H1 (cell line): ENCODE data around the gene PLB1. TPM values are rescaled to one million over a fixed set of nuclear protein-coding genes. Genes with fewer than 3 reads are reported as not detected.

Source experiments
- CTCF ChIA-PET: fragments of 300-600 bp; sonication (Branson Sonifier 250); formaldehyde crosslinking; loops from one replicate; lab custom pipeline; 2021; ENCODE audit not compliant: partially characterized antibody; lab: Charles Lee
- POLR2A ChIA-PET: fragments of 300-600 bp; sonication (Branson Sonifier 250); formaldehyde crosslinking; loops from one replicate; lab custom pipeline; 2021; ENCODE audit warnings: inconsistent platforms; ENCODE audit not compliant: partially characterized antibody; lab: Charles Lee
- DNase-seq, 2 experiments: peaks; one replicate each; pipeline versions ENCODE4 v3.0.0 to v3.0.0-alpha.2; 2010 to 2022; ENCODE audit warnings: low spot score in 2 of 2, low read depth in 1 of 2, mixed read lengths in 1 of 2
- FAIRE-seq: peaks from 2 replicates; lab custom pipeline; 2011; peaks lifted over from hg19 to GRCh38; lab: Jason Lieb, UNC
- H2AFZ ChIP-seq: 2 replicates; pipeline ENCODE4 v1.8.1; 2012; ENCODE audit warnings: low read length, inconsistent platforms
- H2AK5ac ChIP-seq: 2 replicates; pipeline ENCODE4 v1.6.1; 2013; ENCODE audit warnings: low read depth, low read length
- H2BK120ac ChIP-seq: replicated peaks from 2 replicates; pipeline ENCODE3; 2013; ENCODE audit warnings: low read depth, low read length, inconsistent platforms
- H2BK12ac ChIP-seq: 2 replicates; pipeline ENCODE4 v1.6.1; 2013; ENCODE audit warnings: low read depth, low read length
- H2BK15ac ChIP-seq: 2 replicates; pipeline ENCODE4 v1.6.1; 2013; ENCODE audit warnings: low read length
- H2BK20ac ChIP-seq: 2 replicates; pipeline ENCODE4 v1.6.1; 2013; ENCODE audit warnings: low read length
- H2BK5ac ChIP-seq: 2 replicates; pipeline ENCODE4 v1.6.1; 2013; ENCODE audit warnings: low read depth, low read length
- H3K14ac ChIP-seq: 2 replicates; pipeline ENCODE4 v1.6.1; 2013; ENCODE audit warnings: inconsistent platforms; ENCODE audit not compliant: insufficient read length
- H3K18ac ChIP-seq: 2 replicates; pipeline ENCODE4 v1.6.1; 2013; ENCODE audit warnings: low read length; ENCODE audit errors: extremely low read depth
- H3K23ac ChIP-seq: 2 replicates; pipeline ENCODE4 v1.6.1; 2013; ENCODE audit warnings: inconsistent platforms; ENCODE audit not compliant: insufficient read length
- H3K23me2 ChIP-seq: 2 replicates; pipeline ENCODE4 v1.6.1; 2013; ENCODE audit warnings: low read depth, low read length
- H3K27ac ChIP-seq: 2 replicates; pipeline ENCODE4 v1.6.1; 2011; ENCODE audit warnings: low read depth, low read length, inconsistent platforms
- H3K27me3 ChIP-seq, 4 experiments: replicated peaks in 1 of 4; 1 replicate in 1 of 4; 2 replicates in 3 of 4; pipeline versions ENCODE4 v1.6.1 to v1.8.1; 2011 to 2013; ENCODE audit warnings: low read length in 3 of 4, mild to moderate bottlenecking in 3 of 4, inconsistent platforms in 2 of 4, mixed read lengths in 2 of 4, moderate library complexity in 1 of 4; ENCODE audit not compliant: control insufficient read depth in 3 of 4, insufficient read depth in 3 of 4; ENCODE audit errors: extremely low read depth in 1 of 4
- H3K36me3 ChIP-seq, 4 experiments: 2 replicates each; pipeline versions ENCODE4 v1.6.1 to v1.8.1; 2011 to 2013; ENCODE audit warnings: mild to moderate bottlenecking in 4 of 4, low read length in 3 of 4, moderate library complexity in 2 of 4, control low read depth in 1 of 4, inconsistent platforms in 1 of 4; ENCODE audit not compliant: insufficient read depth in 4 of 4, control insufficient read depth in 2 of 4
- H3K4ac ChIP-seq: replicated peaks from 2 replicates; pipeline ENCODE3; 2013; ENCODE audit warnings: low read length, low read depth, mixed read lengths, inconsistent platforms; ENCODE audit not compliant: insufficient read length
- H3K4me1 ChIP-seq, 4 experiments: replicated peaks in 1 of 4; 1 replicate in 1 of 4; 2 replicates in 3 of 4; pipeline versions ENCODE4 v1.6.1 to v1.8.1; 2011 to 2013; ENCODE audit warnings: low read length in 3 of 4, inconsistent platforms in 2 of 4, mixed read lengths in 1 of 4; ENCODE audit not compliant: insufficient read depth in 4 of 4, control insufficient read depth in 3 of 4
- H3K4me2 ChIP-seq, 2 experiments: 2 replicates each; pipeline versions ENCODE4 v1.6.1 to v1.8.1; 2011 to 2013; ENCODE audit warnings: low read depth in 2 of 2, low read length in 2 of 2, control low read depth in 1 of 2, inconsistent platforms in 1 of 2, mild to moderate bottlenecking in 1 of 2; ENCODE audit not compliant: insufficient read depth in 1 of 2
- H3K4me3 ChIP-seq, 4 experiments: fragments of 200-600, 300-600 bp in 1 of 4; sonication (generic), shearing (Covaris generic), sonication (Bioruptor Twin) in 1 of 4; 2 replicates each; pipeline versions ENCODE4 v1.5.1 to v1.8.1; 2011 to 2016; ENCODE audit warnings: low read length in 4 of 4, low read depth in 3 of 4, control low read depth in 2 of 4, inconsistent platforms in 2 of 4, mild to moderate bottlenecking in 2 of 4, mixed read lengths in 1 of 4, moderate library complexity in 1 of 4; ENCODE audit not compliant: insufficient read depth in 2 of 4; ENCODE audit errors: extremely low read depth in 1 of 4
- H3K56ac ChIP-seq: replicated peaks from 2 replicates; pipeline ENCODE3; 2013; ENCODE audit warnings: low read depth, mild to moderate bottlenecking, mixed read lengths, low read length, inconsistent platforms; ENCODE audit not compliant: insufficient read length
- H3K79me1 ChIP-seq: 2 replicates; pipeline ENCODE4 v1.6.1; 2013; ENCODE audit warnings: low read depth, low read length, control low read depth
- H3K79me2 ChIP-seq, 2 experiments: 2 replicates each; pipeline versions ENCODE4 v1.6.1 to v1.8.1; 2012 to 2013; ENCODE audit warnings: low read length in 2 of 2, mild to moderate bottlenecking in 2 of 2, inconsistent platforms in 1 of 2; ENCODE audit not compliant: insufficient read depth in 2 of 2, control insufficient read depth in 1 of 2
- H3K9ac ChIP-seq, 4 experiments: replicated peaks in 1 of 4; 1 replicate in 1 of 4; 2 replicates in 3 of 4; pipeline versions ENCODE4 v1.6.1 to v1.8.1; 2011 to 2013; ENCODE audit warnings: low read depth in 3 of 4, low read length in 3 of 4, control low read depth in 2 of 4, mild to moderate bottlenecking in 2 of 4, moderate library complexity in 2 of 4, inconsistent platforms in 1 of 4; ENCODE audit errors: extremely low read depth in 1 of 4
- H3K9me3 ChIP-seq, 2 experiments: 2 replicates each; pipeline versions ENCODE4 v1.6.1 to v1.8.1; 2012 to 2013; ENCODE audit warnings: mild to moderate bottlenecking in 2 of 2, moderate library complexity in 2 of 2, control low read depth in 1 of 2, inconsistent platforms in 1 of 2, low read depth in 1 of 2, low read length in 1 of 2, mixed read lengths in 1 of 2; ENCODE audit not compliant: insufficient read depth in 2 of 2
- H4K20me1 ChIP-seq, 2 experiments: replicated peaks in 1 of 2; 2 replicates each; pipeline versions ENCODE3 to v1.8.1; 2011 to 2013; ENCODE audit warnings: inconsistent platforms in 2 of 2, low read length in 2 of 2, mild to moderate bottlenecking in 1 of 2; ENCODE audit not compliant: insufficient read depth in 2 of 2, control insufficient read depth in 1 of 2
- H4K5ac ChIP-seq: 2 replicates; pipeline ENCODE4 v1.6.1; 2013; ENCODE audit warnings: low read length, low read depth, mixed read lengths, inconsistent platforms; ENCODE audit not compliant: insufficient read length
- H4K8ac ChIP-seq: 2 replicates; pipeline ENCODE4 v1.8.0; 2013; ENCODE audit warnings: mild to moderate bottlenecking, moderate library complexity, low read length, inconsistent platforms; ENCODE audit not compliant: insufficient read depth; ENCODE audit errors: extremely low read depth
- H4K91ac ChIP-seq: replicated peaks from 2 replicates; pipeline ENCODE3; 2013; ENCODE audit warnings: low read length, mixed read lengths, inconsistent platforms; ENCODE audit not compliant: insufficient read length
- CBX8 ChIP-seq: fragments of 300-800, 300-1000 bp; sonication (generic); IDR thresholded peaks from 2 replicates; pipeline ENCODE4 v1.7.1; 2016; ENCODE audit warnings: low read depth, low read length, borderline replicate concordance
- CEBPB ChIP-seq: IDR thresholded peaks from 2 replicates; pipeline ENCODE4 v1.6.1; 2012; ENCODE audit warnings: low read depth, low read length
- CHD2 ChIP-seq: IDR thresholded peaks from 2 replicates; pipeline ENCODE4 v1.6.1; 2012; ENCODE audit warnings: low read length, improper control_type of control experiment
- CTBP2 ChIP-seq: IDR thresholded peaks from 2 replicates; pipeline ENCODE4 v1.7.0; 2011; ENCODE audit warnings: borderline replicate concordance, mild to moderate bottlenecking, moderate library complexity, mixed read lengths, low read length; ENCODE audit not compliant: insufficient read depth, insufficient read length
- EGR1 ChIP-seq: IDR thresholded peaks from 2 replicates; pipeline ENCODE4 v1.6.1; 2011; ENCODE audit warnings: low read depth, low read length, borderline replicate concordance
- EP300 ChIP-seq, 2 experiments: IDR thresholded peaks; 1 replicate in 1 of 2; 2 replicates in 1 of 2; pipeline ENCODE4 v1.6.1; 2011 to 2012; ENCODE audit warnings: low read depth in 2 of 2, low read length in 2 of 2, mild to moderate bottlenecking in 2 of 2, borderline replicate concordance in 1 of 2, inconsistent platforms in 1 of 2, moderate library complexity in 1 of 2
- EZH2 ChIP-seq: fragments of 200-600 bp; sonication (generic); IDR thresholded peaks from 2 replicates; pipeline ENCODE4 v1.7.1; 2012; ENCODE audit warnings: low read depth, mild to moderate bottlenecking, moderate library complexity, low read length, inconsistent platforms; ENCODE audit not compliant: severe bottlenecking
- NRF1 ChIP-seq: IDR thresholded peaks from 2 replicates; pipeline ENCODE4 v1.6.1; 2011; ENCODE audit warnings: mild to moderate bottlenecking, low read depth, low read length, improper control_type of control experiment
- RBBP5 ChIP-seq: IDR thresholded peaks from 2 replicates; pipeline ENCODE4 v1.7.1; 2012; ENCODE audit warnings: low read depth, mild to moderate bottlenecking, inconsistent platforms, low read length, moderate library complexity, borderline replicate concordance
- RNF2 ChIP-seq: fragments of 200-900, 300-1000 bp; sonication (generic); IDR thresholded peaks from 2 replicates; pipeline ENCODE4 v1.7.1; 2016; ENCODE audit warnings: borderline replicate concordance, low read depth, mild to moderate bottlenecking, antibody characterized with exemption, low read length; ENCODE audit not compliant: poor library complexity, severe bottlenecking; ENCODE audit errors: missing control alignments
- SP1 ChIP-seq: IDR thresholded peaks from 2 replicates; pipeline ENCODE4 v1.6.1; 2011; ENCODE audit warnings: low read depth, low read length
- TEAD4 ChIP-seq: IDR thresholded peaks from 2 replicates; pipeline ENCODE4 v1.6.1; 2012; ENCODE audit warnings: low read depth, low read length, inconsistent platforms, mixed read lengths
- ZNF274 ChIP-seq: IDR thresholded peaks from 2 replicates; pipeline ENCODE4 v1.7.0; 2012; ENCODE audit warnings: low read length, borderline replicate concordance; ENCODE audit errors: extremely low read depth
- polyA plus RNA-seq, 7 experiments: library from polyadenylated mRNA; depleted of rRNA in 3 of 7; stranded (reverse) in 5 of 7; unstranded in 2 of 7; fragments of >200 nt in 5 of 7; fragments of 200-250 nt in 2 of 7; gene quantifications; 1 replicate in 5 of 7; 2 replicates in 1 of 7; 4 replicates in 1 of 7; pipeline versions ENCODE4 v1.2.1 to v1.2.3, GENCODE V29; 2011 to 2013; ENCODE audit warnings: missing spikeins in 2 of 7, mixed read lengths in 2 of 7
- total RNA-seq: library from RNA; stranded (reverse); fragmentation: NEBNext Ultra II Directional; extraction: Animal tissue kit (Norgen Biotek cat#: 25700); gene quantifications from 2 replicates; pipeline ENCODE4 v1.2.1, GENCODE V29; 2021
- TF ChIP-seq, protein P1 (sequence below): IDR thresholded peaks from 2 replicates; pipeline ENCODE4 v1.6.1; 2012; ENCODE audit warnings: inconsistent platforms

The PLB1 gene
- total and polyA plus RNA-seq, 2 of the 8 experiments (the other 6 are each of a cell fraction or from before 2014, with no cell fraction given) = 0.20 to 0.36 TPM

DNA sequence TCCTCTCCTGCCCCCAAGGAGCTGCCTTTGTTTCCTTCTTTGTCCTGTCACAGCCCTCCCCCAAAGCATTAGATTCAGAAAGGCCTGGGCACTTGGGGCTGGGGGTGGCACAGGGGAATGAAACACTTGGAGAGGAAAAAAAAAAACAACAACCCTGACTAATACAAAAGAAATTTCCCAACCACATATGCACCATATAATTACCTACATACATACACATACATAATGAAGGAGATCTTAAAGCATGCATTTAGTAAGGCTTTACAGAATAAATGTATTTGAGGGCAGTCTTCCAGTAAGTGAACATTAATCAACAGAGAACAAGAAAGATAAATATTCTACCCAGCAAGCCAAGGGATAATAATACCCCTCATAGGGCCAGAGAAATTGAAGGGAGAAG, 185.7 kb downstream of the PLB1 start:
- CTCF ChIA-PET = interaction anchor here (1.3 to 1.8 kb wide), 3 partner anchors 8 to 86 kb away, joined by 3 to 4 read pairs (median 3); no protein-coding TSS in a partner anchor
- H3K9me3 ChIP-seq = no peaks in the 10 kb centered on the region
- H2BK12ac ChIP-seq = no peak overlapping the region
- H2BK20ac ChIP-seq = no peak overlapping the region
- H2BK5ac ChIP-seq = no peak overlapping the region
- no peak overlapping the region for H3K4me2 ChIP-seq
- no peak overlapping the region for H4K91ac ChIP-seq
- H4K8ac ChIP-seq = no peak overlapping the region
- POLR2A ChIA-PET = interaction anchor here (1.8 kb wide), 1 partner anchor 71 kb away, joined by 8 read pairs; the partner anchor contains the start of gene PPP1CB
- TF ChIP-seq EGR1 (no peak), CTBP2 (no peak), ZNF274 (no peak), CBX8 (no peak), EP300 (IDR thresholded peaks at IDR 0.05; ENCODE audit: borderline replicate concordance in 1 of 2, low read depth in 2 of 2, low read length in 2 of 2) (no peak), CHD2 (no peak), SP1 (no peak), EZH2 (no peak), CEBPB (no peak), NRF1 (no peak), RNF2 (no peak), TEAD4 (no peak), RBBP5 (no peak)
- TF ChIP-seq, protein P1, sequence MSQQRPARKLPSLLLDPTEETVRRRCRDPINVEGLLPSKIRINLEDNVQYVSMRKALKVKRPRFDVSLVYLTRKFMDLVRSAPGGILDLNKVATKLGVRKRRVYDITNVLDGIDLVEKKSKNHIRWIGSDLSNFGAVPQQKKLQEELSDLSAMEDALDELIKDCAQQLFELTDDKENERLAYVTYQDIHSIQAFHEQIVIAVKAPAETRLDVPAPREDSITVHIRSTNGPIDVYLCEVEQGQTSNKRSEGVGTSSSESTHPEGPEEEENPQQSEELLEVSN = no peak
- TF ChIP-seq, all 59 proteins: peak for 0
- Histone ChIP-seq H3K4me3 (no peak overlapping the region), H3K27ac (no peak overlapping the region), H3K36me3 (no peaks in the 10 kb centered on the region), H3K4me1 (peaks cover 10 to 15% (median 13%) of the 10 kb centered on the region in 4 experiments), H3K79me2 (no peaks in the 10 kb centered on the region), H3K23ac (no peak overlapping the region), H3K23me2 (no peaks in the 10 kb centered on the region), H4K5ac (no peak overlapping the region), H2AFZ (no peak overlapping the region), H4K20me1 (no peaks in the 10 kb centered on the region), H2BK15ac (no peak overlapping the region), H3K18ac (no peak overlapping the region), H3K27me3 (no peaks in the 10 kb centered on the region), H3K14ac (no peak overlapping the region), H3K9ac (no peak overlapping the region), H3K79me1 (no peaks in the 10 kb centered on the region), H2BK120ac (no peak overlapping the region), H3K4ac (no peak overlapping the region), H3K56ac (no peak overlapping the region), H2AK5ac (no peak overlapping the region)
- FAIRE-seq (no peak), DNase-seq (no peak)
